Dermis blood vessel endothelial cell (primary cell): ENCODE results near the gene ZNF865. TPM values are rescaled to one million over a fixed set of nuclear protein-coding genes. Genes with fewer than 3 reads are reported as not detected.
A peak's percentile ranks its signal among the peaks of the same experiment; 100 is the strongest.

Experiments used
- DNase-seq: peaks from one replicate; pipeline ENCODE4 v3.0.0; 2010
- total RNA-seq: library from RNA; depleted of rRNA; stranded (reverse); fragments of >200 nt; gene quantifications from 2 replicates; pipeline ENCODE4 v1.2.3, GENCODE V29; 2014

The ZNF865 gene
- total RNA-seq, 1 donor from 2014 or later: 1.4 TPM

DNA sequence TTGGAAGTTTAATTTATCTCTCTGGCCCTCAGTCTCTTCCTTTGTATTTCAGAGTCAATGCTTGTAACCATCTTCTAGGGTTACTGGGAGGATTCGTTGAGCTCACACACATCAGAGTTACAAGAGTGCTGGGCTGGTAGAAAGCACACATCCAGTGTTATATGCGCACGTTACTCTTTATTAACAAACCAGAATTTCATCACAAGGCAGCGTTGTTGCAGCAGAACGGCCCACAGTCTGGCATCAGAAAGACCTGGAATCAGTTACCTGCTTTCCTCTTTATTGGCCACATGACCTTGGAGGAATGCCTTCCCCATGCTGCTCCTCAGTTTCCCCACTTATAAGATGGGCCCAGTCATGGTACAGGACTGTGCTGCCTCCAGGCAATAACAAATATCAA lies 3.9 kb downstream of the ZNF865 start:
- no peak for DNase-seq

DNA sequence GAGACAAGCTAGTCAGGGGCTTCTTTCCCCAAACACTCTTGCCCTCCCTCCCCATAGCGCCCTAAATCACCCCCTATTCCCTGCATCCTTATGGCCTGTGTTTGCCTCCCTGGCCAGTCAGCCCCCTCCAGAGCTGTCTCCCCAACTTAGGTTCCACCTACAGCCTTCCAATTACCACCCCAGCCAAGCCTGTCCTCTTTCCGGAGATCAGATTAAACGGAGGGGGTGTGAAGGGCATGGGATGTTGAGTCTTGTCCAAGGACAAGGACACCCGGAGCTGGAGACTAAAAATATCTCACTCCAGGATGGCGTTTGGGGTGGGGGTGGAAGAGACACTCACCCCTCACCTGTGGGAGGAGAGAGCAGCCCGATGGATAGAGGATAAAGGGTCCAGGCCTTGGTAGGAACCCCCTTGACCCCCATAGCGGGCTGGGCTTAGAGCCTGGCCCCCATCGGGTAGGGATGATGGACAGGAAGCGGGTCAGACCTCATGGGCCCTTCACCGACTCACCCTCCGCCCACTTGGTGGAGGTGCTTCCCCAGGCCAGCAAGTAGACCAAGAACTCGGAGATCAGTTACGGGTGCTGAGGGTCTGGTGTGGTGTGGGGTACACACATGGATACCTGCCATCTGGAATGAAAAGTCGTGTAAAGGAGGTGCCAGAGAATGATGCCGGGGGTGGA lies 6.0 kb downstream of the ZNF865 start:
- no peak for DNase-seq

DNA sequence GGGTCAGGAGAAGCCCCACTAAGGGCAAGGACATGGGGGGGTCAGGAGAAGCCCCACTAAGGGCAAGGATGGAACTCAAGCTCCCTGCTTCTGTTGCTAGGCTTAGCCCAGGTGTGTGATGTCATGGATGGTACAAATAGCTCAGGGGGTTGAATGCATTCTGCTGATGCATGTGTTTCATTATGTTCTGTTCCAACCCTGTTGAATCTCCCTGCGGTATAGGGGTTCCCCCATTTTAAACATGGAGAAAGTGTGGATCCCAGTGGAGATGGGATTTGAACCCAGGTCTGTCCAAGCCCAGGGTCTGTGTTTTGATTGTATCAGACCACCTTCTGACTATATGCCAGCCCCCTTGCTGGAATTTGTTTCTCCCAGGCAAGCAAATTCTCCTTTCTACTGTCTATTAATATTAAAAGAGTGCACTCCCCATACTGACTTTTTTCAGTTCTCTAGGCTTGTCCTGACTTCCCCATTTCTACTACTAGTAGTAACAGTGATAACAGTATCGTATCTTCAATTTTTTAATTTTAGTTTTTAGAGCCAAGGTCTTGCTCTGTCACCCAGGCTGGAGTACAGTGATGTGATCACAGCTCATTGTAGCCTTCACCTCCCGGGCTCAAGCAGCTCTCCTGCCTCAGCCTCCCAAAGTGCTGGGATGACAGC lies 6.7 kb downstream of the ZNF865 start:
- DNase-seq: no peak

- DNase-seq: no peak
These were observed 7.9 kb downstream of the ZNF865 start for GRCh38 chr19:55613396-55613795.

GRCh38 chr19:55613930-55614710 lies 8.7 kb downstream of the ZNF865 start:
- no peak for DNase-seq

- DNase-seq: no peak
These were observed 9.5 kb downstream of the ZNF865 start for GRCh38 chr19:55614711-55615542.

DNA sequence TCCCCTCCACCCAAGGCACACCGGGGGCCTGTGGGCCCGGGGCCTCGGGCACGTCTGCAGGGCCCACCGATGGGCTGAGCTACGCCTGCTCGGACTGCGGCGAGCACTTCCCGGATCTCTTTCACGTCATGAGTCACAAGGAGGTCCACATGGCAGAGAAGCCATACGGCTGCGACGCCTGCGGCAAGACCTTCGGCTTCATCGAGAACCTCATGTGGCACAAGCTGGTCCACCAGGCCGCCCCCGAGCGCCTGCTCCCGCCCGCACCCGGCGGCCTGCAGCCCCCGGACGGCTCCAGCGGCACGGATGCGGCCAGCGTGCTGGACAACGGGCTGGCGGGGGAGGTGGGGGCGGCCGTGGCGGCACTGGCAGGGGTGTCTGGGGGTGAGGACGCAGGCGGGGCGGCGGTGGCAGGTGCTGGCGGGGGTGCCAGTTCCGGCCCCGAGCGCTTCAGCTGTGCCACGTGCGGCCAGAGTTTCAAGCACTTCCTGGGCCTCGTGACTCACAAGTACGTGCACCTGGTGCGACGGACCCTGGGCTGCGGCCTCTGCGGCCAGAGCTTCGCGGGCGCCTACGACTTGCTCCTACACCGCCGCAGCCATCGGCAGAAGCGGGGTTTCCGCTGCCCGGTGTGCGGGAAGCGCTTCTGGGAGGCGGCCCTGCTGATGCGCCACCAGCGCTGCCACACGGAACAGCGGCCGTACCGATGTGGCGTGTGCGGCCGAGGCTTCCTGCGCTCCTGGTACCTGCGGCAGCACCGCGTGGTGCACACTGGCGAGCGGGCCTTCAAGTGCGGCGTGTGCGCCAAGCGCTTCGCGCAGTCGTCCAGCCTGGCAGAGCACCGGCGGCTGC lies 10.3 kb downstream of the ZNF865 start:
- DNase-seq: no peak

DNA sequence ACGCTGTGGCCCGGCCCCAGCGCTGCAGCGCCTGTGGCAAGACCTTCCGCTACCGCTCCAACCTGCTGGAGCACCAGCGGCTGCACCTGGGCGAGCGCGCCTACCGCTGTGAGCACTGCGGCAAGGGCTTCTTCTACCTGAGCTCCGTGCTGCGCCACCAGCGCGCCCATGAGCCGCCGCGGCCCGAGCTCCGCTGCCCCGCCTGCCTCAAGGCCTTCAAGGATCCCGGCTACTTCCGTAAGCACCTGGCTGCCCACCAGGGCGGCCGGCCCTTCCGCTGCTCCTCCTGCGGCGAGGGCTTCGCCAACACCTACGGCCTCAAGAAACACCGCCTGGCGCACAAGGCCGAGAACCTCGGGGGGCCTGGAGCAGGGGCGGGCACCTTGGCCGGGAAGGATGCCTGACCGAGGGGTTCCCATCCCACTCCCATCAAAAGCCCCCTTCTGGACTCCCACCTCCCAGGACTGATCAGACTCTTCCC lies 11.0 kb downstream of the ZNF865 start:
- DNase-seq: no peak

GRCh38 chr19:55617426-55617825 lies 12.0 kb downstream of the ZNF865 start:
- DNase-seq: peak; percentile 52

DNA sequence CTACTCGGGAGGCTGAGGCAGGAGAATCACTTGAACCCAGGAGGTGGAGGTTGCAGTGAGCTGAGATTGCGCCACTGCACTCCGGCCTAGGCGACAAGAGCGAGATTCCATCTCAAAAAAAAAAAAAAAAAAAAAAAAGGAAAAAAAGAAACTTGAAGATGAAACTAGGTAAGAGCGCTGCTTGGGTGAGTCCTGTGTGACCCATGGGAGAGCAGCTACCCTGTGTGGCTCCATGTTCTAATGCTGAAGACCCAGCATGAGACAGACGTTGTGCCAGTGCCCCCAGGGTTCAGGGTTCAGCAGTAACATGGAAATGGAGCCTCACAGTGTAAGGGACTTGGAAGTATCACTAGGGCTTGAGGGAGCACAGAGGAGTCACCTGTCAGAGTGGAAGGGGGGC lies 13.0 kb downstream of the ZNF865 start:
- no peak for DNase-seq

GRCh38 chr19:55619286-55619685 lies 13.8 kb downstream of the ZNF865 start:
- DNase-seq: no peak

DNA sequence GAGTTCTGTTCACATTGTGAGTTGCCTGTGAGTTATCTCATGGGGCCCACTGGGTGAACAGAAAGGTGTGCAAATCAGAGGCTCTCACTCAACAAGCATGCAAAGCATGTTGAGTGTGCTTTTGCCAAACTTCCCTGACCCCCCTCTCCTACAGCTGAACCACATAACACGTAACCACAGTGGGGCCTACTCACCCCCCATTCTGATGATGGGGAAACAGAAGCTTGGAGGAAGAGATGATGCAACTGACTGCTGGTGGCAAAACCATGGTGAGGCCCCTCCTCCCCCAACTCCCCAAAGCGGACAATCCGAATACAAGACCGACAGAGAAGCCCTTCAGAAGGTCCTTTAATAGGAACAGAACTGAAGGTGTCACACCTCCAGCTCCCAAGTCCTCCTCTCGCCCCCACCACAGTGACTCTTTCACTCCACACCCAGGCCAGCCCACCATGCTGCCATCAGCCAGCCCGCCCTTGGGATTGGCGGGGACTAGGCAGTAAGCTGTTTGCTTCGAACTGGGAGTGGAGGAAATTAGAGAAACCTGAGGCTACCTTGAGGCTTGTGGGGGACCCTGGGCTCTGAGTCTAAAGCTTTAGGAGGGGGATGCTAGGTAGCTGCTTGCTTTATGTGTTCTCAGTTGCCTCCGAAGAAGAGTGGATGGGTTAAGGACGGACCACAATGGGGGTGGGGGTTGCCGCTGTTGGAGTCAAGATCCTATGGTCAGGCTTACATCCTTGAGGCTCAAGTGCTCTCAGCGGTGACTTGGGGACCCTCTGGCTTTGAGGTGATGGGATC lies 15.2 kb downstream of the ZNF865 start:
- DNase-seq: no peak

DNA sequence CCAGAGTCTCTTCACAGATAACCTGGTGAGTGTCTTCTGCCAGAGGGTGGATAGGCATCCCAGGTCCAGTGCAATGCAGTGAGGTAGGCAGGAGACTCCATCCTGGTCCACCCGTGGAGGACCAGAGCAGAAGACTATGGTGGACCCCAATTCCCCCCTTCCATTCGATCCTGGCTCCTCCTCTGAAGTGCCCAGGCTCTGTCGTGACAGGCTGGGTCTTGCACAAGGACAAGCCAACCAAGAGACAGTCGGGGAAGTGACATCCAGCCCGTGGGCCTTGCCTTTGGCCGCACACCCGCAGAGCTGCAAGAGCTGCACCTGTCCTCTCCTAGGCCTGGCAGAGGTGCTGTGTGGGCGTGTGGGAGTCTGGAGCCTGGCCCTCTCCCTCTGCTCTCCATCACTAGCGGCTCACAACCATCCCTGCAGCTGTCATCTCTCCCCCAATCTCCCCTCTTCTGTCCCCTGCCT lies 15.8 kb downstream of the ZNF865 start:
- no peak for DNase-seq

DNA sequence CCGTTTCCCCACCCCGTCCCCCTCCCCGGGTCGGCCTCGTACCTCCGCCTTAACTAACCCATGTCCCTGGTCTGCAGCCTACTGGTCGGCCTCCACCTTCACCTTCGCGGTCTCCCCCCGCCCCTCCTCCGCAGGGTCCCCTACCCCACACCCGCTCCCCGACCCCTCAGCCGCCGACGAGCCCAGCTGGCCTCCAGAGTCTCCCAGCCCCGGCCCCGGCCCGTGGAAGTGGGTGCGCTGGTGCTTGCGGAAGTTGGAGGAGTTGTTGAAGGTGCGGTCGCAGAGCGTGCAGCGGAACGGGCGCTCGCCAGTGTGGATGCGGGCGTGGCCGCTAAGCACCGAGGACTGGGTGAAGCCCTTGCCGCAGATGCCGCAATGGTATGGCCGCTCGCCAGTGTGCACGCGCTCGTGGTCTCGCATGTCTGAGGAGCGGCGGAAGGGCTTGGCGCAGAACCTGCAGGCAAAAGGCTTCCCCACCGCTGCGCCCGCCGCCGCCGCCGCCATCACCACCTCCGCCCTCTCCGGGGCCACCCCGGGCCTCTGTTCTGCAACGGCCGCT lies 16.3 kb downstream of the ZNF865 start:
- DNase-seq: no peak

DNA sequence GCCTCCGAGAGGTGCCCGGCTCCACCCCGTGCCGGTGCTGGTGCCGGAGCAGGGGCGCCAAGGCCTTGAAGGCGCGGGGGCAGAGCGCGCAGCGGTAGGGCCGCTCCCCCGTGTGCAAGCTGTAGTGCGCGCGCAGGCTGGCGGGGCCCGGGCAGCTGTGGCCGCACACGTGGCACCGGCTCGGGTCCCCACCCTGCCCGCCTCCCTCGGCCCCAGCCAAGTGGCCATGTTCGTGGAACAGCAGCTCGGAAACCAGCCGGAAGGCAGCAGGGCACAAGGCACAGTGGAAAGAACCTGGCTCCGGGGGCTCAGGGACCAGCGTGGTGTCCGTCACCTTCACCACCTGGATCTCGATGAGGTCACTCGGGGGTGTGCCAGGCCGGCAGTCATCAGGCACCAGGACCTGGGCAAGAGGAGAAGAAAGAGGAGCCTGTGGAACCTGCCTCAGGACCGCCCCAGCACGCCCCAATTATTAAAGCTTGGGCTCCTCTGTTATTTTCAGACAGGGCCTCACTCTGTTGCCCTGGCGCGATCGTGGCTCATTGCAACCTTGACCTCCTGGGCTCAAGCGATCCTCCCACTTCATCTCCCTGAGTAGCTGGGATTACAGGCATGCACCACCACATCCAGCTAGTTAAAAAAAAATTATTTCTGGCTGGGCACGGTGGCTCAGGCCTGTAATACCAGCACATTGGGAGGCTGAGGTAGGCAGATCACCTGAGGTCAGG lies 17.0 kb downstream of the ZNF865 start:
- no peak for DNase-seq

DNA sequence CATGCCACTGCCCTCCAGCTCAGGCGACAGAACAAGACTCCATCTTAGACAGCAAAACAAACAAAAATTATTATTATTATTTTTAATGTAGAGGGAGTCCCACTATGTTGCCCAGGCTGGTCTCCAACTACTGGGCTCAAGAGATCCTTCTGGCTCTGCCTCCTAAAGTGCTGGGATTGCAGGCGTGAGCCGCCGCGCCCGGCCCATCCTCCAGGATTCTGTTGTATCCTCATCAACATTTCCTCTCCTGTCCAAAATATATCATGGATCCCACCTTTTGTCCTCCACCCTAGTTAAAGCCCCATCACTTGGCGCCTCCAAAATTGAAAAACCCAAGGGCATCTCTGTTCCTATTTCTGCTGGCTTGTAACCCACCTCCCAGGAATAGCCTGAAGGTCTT lies 17.7 kb downstream of the ZNF865 start:
- no peak for DNase-seq

DNA sequence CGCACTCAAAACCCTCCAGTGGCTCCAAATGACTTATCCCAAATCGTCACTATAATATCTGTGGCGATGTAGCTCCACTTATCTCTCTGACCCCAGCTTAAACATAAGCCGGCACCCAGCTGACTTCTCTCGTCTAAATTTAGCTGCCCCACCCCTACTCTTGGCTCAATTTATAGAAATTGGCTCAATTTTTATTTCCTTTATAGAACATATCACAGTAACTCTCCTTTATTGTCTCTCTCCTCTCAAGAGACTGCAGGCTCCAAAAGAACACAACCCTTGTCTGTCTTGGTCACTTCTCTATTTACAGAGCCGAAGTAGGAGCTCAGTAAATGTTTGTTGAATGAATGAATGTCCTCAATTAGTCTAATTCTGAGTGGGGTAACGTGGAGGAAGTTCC lies 18.1 kb downstream of the ZNF865 start:
- DNase-seq: no peak

GRCh38 chr19:55624109-55625003 lies 18.9 kb downstream of the ZNF865 start, which contains the start of gene ZNF784:
Gene ZNF784 (minus strand): TSS chr19:55624566. CDS start chr19:55624561, 5 bp downstream.
- peak; percentile 96 for DNase-seq

- DNase-seq: no peak
These were observed 19.5 kb downstream of the ZNF865 start for GRCh38 chr19:55625004-55625326.
